GM12874 (cell line): ENCODE results near the gene DPEP1.

ENCODE experiments used
- CTCF ChIP-seq: IDR thresholded peaks from 2 replicates; pipeline ENCODE4 v1.5.1; 2011; ENCODE audit warnings: low read depth, mild to moderate bottlenecking, control low read depth, low read length, moderate library complexity; ENCODE audit not compliant: insufficient read depth

The DPEP1 gene

GRCh38 chr16:89658221-89658879 is 44.9 kb downstream of the DPEP1 start:
- TF ChIP-seq CTCF, result no peak

GRCh38 chr16:89660146-89660545 is 46.7 kb downstream of the DPEP1 start:
- no peak for TF ChIP-seq CTCF

GRCh38 chr16:89661215-89661614 is 47.8 kb downstream of the DPEP1 start:
- no peak for TF ChIP-seq CTCF

GRCh38 chr16:89667000-89667399 is 53.6 kb downstream of the DPEP1 start:
- peak; percentile 20; the same call in 1 of the 2 replicates for TF ChIP-seq CTCF

GRCh38 chr16:89667633-89668032 is 54.2 kb downstream of the DPEP1 start:
- no peak for TF ChIP-seq CTCF

GRCh38 chr16:89668790-89669158 is 55.3 kb downstream of the DPEP1 start:
- TF ChIP-seq CTCF, result no peak

- TF ChIP-seq CTCF, result no peak
These were observed 56.3 kb downstream of the DPEP1 start for GRCh38 chr16:89669755-89670154.
